Heart left ventricle (tissue), 13 donors: ENCODE results near the gene MS4A6E.

Experiments used
- POLR2A ChIP-seq, 2 donors: fragments of 450-650 bp; IDR thresholded peaks; one replicate each; pipeline ENCODE4 v1.6.1; 2017; ENCODE audit warnings: antibody characterized with exemption in 2 of 2, mild to moderate bottlenecking in 2 of 2, moderate library complexity in 2 of 2
- TF ChIP-seq, protein P1 (sequence below), 12 donors: fragments of 200-600 bp; sonication (generic) in 4 of 12; IDR thresholded peaks; one replicate each; pipeline versions ENCODE4 v1.5.0 to v1.8.0; 2018 to 2022; ENCODE audit warnings: antibody characterized with exemption in 12 of 12, mild to moderate bottlenecking in 5 of 12
- donor health status: ischemic (EF 13 %, LVEDD 7.1; RV severe dilation, severe dysfunction).
- donor health status: DM: no; HTN: yes; CAD: no.
- donor health status: DM: no; HTN: no; CAD: no.
- donor health status: ischemic (EF 25% LVEDD 6.9; RV normal size, moderate dysfunction).
- donor health status: ischemic (EF 25% LVEDD 5.7; RV mildly dilated, moderate dysfunction).
- donor health status: ischemic (EF 35%, LVEDD 5.7; RV mildly dilated, moderate dysfunction).
- donor health status: nonischemic (EF 11% LVEDD 7.7; RV severe dilation, severe dysfunction).
- donor health status: DM: yes; HTN: yes; CAD: no.
- donor health status: PGD.
- donor health status: ischemic (EF 29% LVEDD 5.4; RV normal size, mild dysfunction).
- donor health status: nonischemic (EF 23%, LVEDD 6.1; RV moderate dilation, normal function).

DNA sequence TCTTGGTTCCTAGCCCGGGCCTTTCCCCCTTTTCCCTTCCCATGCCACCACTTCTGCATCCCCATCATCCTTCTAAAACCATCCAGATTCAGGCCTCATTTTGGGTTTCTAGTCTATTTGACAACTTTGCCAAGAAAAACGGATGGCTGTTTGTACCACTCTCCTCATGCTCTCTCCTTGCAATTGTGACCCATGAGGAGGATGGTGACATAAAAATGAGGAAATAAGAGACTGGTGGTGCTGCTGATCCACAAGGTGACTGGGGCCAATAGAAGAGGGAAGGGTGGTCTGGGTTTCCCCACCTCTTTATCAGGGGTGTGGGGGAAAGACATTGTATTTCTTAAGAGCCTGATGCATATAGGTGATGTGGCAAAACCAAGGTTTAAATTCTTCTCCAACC, 45.6 kb upstream of the MS4A6E start:
- TF ChIP-seq, protein P1, sequence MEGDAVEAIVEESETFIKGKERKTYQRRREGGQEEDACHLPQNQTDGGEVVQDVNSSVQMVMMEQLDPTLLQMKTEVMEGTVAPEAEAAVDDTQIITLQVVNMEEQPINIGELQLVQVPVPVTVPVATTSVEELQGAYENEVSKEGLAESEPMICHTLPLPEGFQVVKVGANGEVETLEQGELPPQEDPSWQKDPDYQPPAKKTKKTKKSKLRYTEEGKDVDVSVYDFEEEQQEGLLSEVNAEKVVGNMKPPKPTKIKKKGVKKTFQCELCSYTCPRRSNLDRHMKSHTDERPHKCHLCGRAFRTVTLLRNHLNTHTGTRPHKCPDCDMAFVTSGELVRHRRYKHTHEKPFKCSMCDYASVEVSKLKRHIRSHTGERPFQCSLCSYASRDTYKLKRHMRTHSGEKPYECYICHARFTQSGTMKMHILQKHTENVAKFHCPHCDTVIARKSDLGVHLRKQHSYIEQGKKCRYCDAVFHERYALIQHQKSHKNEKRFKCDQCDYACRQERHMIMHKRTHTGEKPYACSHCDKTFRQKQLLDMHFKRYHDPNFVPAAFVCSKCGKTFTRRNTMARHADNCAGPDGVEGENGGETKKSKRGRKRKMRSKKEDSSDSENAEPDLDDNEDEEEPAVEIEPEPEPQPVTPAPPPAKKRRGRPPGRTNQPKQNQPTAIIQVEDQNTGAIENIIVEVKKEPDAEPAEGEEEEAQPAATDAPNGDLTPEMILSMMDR (IDR thresholded peaks at IDR 0.05) = no peak
- TF ChIP-seq POLR2A (IDR thresholded peaks at IDR 0.05) = no peak
